ENCODE data around the gene SH3RF3. TPM values are rescaled to one million over a fixed set of nuclear protein-coding genes. Genes with fewer than 3 reads are reported as not detected.

Gene SH3RF3
- total and polyA plus RNA-seq, 2 of the 13 experiments (the other 11 are each of a cell fraction or from before 2014, with no cell fraction given): 0.04 TPM; not detected in 1

GRCh38 chr2:109238580-109238979, 109.6 kb downstream of the SH3RF3 start (continued):
- TF ChIP-seq REXO4 (CRISPR knock-in tag; IDR thresholded peaks at IDR 0.05; ENCODE audit: borderline replicate concordance): no peak

GRCh38 chr2:109239720-109240119, 110.7 kb downstream of the SH3RF3 start:
- Histone ChIP-seq H3K36me3 (replicated peaks in 1 of 2; ENCODE audit: control insufficient read depth in 1 of 2, insufficient read depth in 2 of 2, low read length in 2 of 2) (no peaks in the 10 kb centered on the region), H4K20me1 (ENCODE audit: insufficient read depth, low read length) (no peaks in the 10 kb centered on the region), H3K27ac (ENCODE audit: extremely low read length, insufficient read depth, low read length) (no peak overlapping the region), H3K9ac (ENCODE audit: insufficient read depth, low read depth, low read length) (no peak overlapping the region), H3K27me3 (ENCODE audit: control insufficient read depth in 1 of 2, insufficient read depth in 2 of 2, low read length in 2 of 2) (peaks cover 0 to 14% of the 10 kb centered on the region in 2 experiments; a peak in 2 of 5 replicates), H3K4me3 (replicated peaks in 1 of 3; ENCODE audit: insufficient read depth in 1 of 3, low read depth in 2 of 3, low read length in 3 of 3) (no peak overlapping the region), H3K4me2 (ENCODE audit: low read depth, low read length) (no peak overlapping the region), H3K9me3 (ENCODE audit: low read length) (no peaks in the 10 kb centered on the region), H3K79me2 (ENCODE audit: insufficient read depth, low read length) (no peaks in the 10 kb centered on the region), H3K4me1 (ENCODE audit: insufficient read depth, low read length) (no peaks in the 10 kb centered on the region), H2AFZ (ENCODE audit: low read length) (no peak overlapping the region)
- TF ChIP-seq MTA3 (CRISPR knock-in tag; IDR thresholded peaks at IDR 0.05) (no peak), ZBTB39 (CRISPR knock-in tag; IDR thresholded peaks at IDR 0.05) (no peak), CHD2 (IDR thresholded peaks at IDR 0.05; ENCODE audit: low read depth, low read length) (no peak), FOXP1 (IDR thresholded peaks at IDR 0.05) (no peak), FOXP1 (CRISPR knock-in tag; IDR thresholded peaks at IDR 0.05) (no peak), LBX2 (CRISPR knock-in tag; IDR thresholded peaks at IDR 0.05; ENCODE audit: borderline replicate concordance) (no peak), ZNF747 (CRISPR knock-in tag; IDR thresholded peaks at IDR 0.05; ENCODE audit: borderline replicate concordance) (no peak), ZNF383 (CRISPR knock-in tag; IDR thresholded peaks at IDR 0.05; ENCODE audit: borderline replicate concordance) (no peak), ZBTB46 (CRISPR knock-in tag; IDR thresholded peaks at IDR 0.05; ENCODE audit: borderline replicate concordance) (no peak), IKZF4 (CRISPR knock-in tag; IDR thresholded peaks at IDR 0.05; ENCODE audit: borderline replicate concordance, low read depth, not compliant biosample characterization) (no peak)
- BruUV-seq (replicated peaks): no TSS peak
- FAIRE-seq (no peak), DNase-seq (ENCODE audit: low spot score) (no peak), ATAC-seq (no peak)
- in situ Hi-C loops (cut with HindIII; ENCODE audit: extremely low pct_ligation_motif_present, low pct_unique_long_range_greater_than_20kb): no loop called here
- CTCF ChIA-PET (ENCODE audit: low intra/inter-chr PET ratio, low total read pairs): no interaction called here
- POLR2A ChIA-PET: no interaction called here
- intact Hi-C loops (cut with micrococcal nuclease; ENCODE audit: unreplicated experiment): no loop called here
- 61% methylated on average over 6 of the region's 6 CpGs for WGBS (ENCODE audit: low lambda C conversion rate)
